HEK293 (cell line): Measurements from ENCODE around the gene UGGT2.

Experiments
- CTCF ChIP-seq: fragments of 450-650 bp; formaldehyde crosslinking; IDR thresholded peaks from 2 replicates; pipeline ENCODE4 v1.5.1; 2016; ENCODE audit warnings: missing biosample characterization, missing genetic modification characterization
- ZBTB26 ChIP-seq: fragments of 450-650 bp; formaldehyde crosslinking; optimal IDR thresholded peaks from 2 replicates; pipeline ENCODE3; 2016; ENCODE audit warnings: missing biosample characterization, mild to moderate bottlenecking, missing genetic modification characterization

- no peak for TF ChIP-seq ZBTB26 (tag by site-specific recombination)
- no peak for TF ChIP-seq CTCF (tag by site-specific recombination)
Observed at GRCh38 chr13:96065849-96066248, 12.6 kb upstream of the UGGT2 start.
